HL-60/S4 treated with phorbol 12-myristate 13-acetate at 8.2 ng/mL for 4 days and 3 days (cell line): ENCODE data around the gene DNER.
"Not testable (repeated sequence)": the region's sequence is repeated elsewhere in the genome, so short reads cannot be mapped to it uniquely, and the experiment has no call there.

Source experiments
- in situ Hi-C: fragments of 300-500 bp; cut with MboI; formaldehyde crosslinking; loops from 2 replicates; pipeline ENCODE4 v1.15.0; 2022; ENCODE audit warnings: low sequenced_read_pairs

DNER gene

GRCh38 chr2:229715895-229716507 lies 1.6 kb upstream of the DNER start:
- in situ Hi-C loops: no loop called here

- in situ Hi-C loops: no loop called here
Measured at GRCh38 chr2:229714736-229715541, 584 bp upstream of the DNER start.

- in situ Hi-C loops: no loop called here
Measured at GRCh38 chr2:229713371-229714079, 830 bp downstream of the DNER start.

GRCh38 chr2:229712136-229712535 lies 2.2 kb downstream of the DNER start:
- in situ Hi-C loops: no loop called here

- in situ Hi-C loops: no loop called here
Measured at GRCh38 chr2:229708335-229708734, 6.0 kb downstream of the DNER start.

GRCh38 chr2:229703909-229704630 lies 10.3 kb downstream of the DNER start:
- in situ Hi-C loops: no loop called here

- in situ Hi-C loops: no loop called here
Measured at GRCh38 chr2:229701716-229702115, 12.6 kb downstream of the DNER start.

GRCh38 chr2:229701062-229701461 lies 13.3 kb downstream of the DNER start:
- in situ Hi-C loops: no loop called here

- in situ Hi-C loops: no loop called here
Measured at GRCh38 chr2:229695961-229696360, 18.4 kb downstream of the DNER start.

- in situ Hi-C loops: not testable (repeated sequence)
Measured at GRCh38 chr2:229693845-229694244, 20.5 kb downstream of the DNER start.

GRCh38 chr2:229691631-229692030 lies 22.7 kb downstream of the DNER start:
- in situ Hi-C loops: no loop called here

GRCh38 chr2:229689307-229689839 lies 25.0 kb downstream of the DNER start:
- in situ Hi-C loops: no loop called here

- in situ Hi-C loops: no loop called here
Measured at GRCh38 chr2:229688141-229688540, 26.2 kb downstream of the DNER start.

GRCh38 chr2:229686122-229686919 lies 28.0 kb downstream of the DNER start:
- in situ Hi-C loops: no loop called here

- in situ Hi-C loops: no loop called here
Measured at GRCh38 chr2:229684942-229685562, 29.3 kb downstream of the DNER start.

- in situ Hi-C loops: no loop called here
Measured at GRCh38 chr2:229679393-229680125, 34.8 kb downstream of the DNER start.

GRCh38 chr2:229675569-229675968 lies 38.8 kb downstream of the DNER start:
- in situ Hi-C loops: no loop called here

- in situ Hi-C loops: no loop called here
Measured at GRCh38 chr2:229674830-229675530, 39.4 kb downstream of the DNER start.
